Heart right ventricle (tissue), 16 donors: ENCODE measurements around the gene ZNF621. TPM values are rescaled to one million over a fixed set of nuclear protein-coding genes. Genes with fewer than 3 reads are reported as not detected.

Experiments
- ATAC-seq, 8 donors: fragments of 200-7000 bp; cut with Tn5 transposase; one replicate each; pipeline ENCODE4 v1.9.1; 2020; ENCODE audit warnings: mild to moderate bottlenecking in 8 of 8, moderate library complexity in 8 of 8, moderate number of reproducible peaks in 1 of 8
- DNase-seq, 2 donors: peaks; one replicate each; pipeline ENCODE4 v3.0.0-alpha.2; 2020
- H3K27ac ChIP-seq, 10 donors: fragments of 200-600 bp; sonication (generic) in 2 of 10; one replicate each; pipeline versions ENCODE4 v1.5.0 to v1.8.0; 2020 to 2022; ENCODE audit warnings: mild to moderate bottlenecking in 3 of 10
- H3K27me3 ChIP-seq, 7 donors: fragments of 200-600 bp; one replicate each; pipeline ENCODE4 v1.8.0; 2021 to 2022; ENCODE audit warnings: mild to moderate bottlenecking in 2 of 7
- H3K36me3 ChIP-seq, 9 donors: fragments of 200-600 bp; sonication (generic) in 1 of 9; one replicate each; pipeline versions ENCODE4 v1.5.0 to v1.8.0; 2020 to 2022; ENCODE audit warnings: mild to moderate bottlenecking in 2 of 9
- H3K4me1 ChIP-seq, 9 donors: fragments of 200-600 bp; sonication (generic) in 1 of 9; one replicate each; pipeline versions ENCODE4 v1.5.0 to v1.8.0; 2020 to 2022; ENCODE audit warnings: mild to moderate bottlenecking in 4 of 9
- H3K4me3 ChIP-seq, 10 donors: fragments of 200-600 bp; sonication (generic) in 2 of 10; one replicate each; pipeline versions ENCODE4 v1.5.0 to v1.8.0; 2020 to 2022; ENCODE audit warnings: mild to moderate bottlenecking in 7 of 10, moderate library complexity in 2 of 10
- H3K9me3 ChIP-seq, 11 donors: fragments of 200-600 bp in 10 of 11; sonication (generic) in 2 of 11; one replicate each; pipeline versions ENCODE4 v1.5.0 to v1.8.0; 2013 to 2022; ENCODE audit warnings: mild to moderate bottlenecking in 2 of 11, control low read depth in 1 of 11, moderate library complexity in 1 of 11
- CTCF ChIP-seq, 9 donors: fragments of 200-600 bp; sonication (generic) in 2 of 9; IDR thresholded peaks; one replicate each; pipeline versions ENCODE4 v1.5.0 to v1.8.0; 2021 to 2022; ENCODE audit warnings: antibody characterized with exemption in 9 of 9, mild to moderate bottlenecking in 5 of 9, moderate library complexity in 1 of 9
- WGBS, 2 donors: extraction: QIAGEN DNeasy Blood & Tissue Kit; methylation state at CpG; one replicate each; pipeline ENCODE4 v1.1.7; 2013; ENCODE audit warnings: inconsistent platforms in 1 of 2; 5-methylcytosine and 5-hydroxymethylcytosine counted together
- intact Hi-C, 10 donors: fragments of 100-400 bp; cut with DNase I; formaldehyde crosslinking; loops; one replicate each; pipeline versions ENCODE4 v1.11.1 to v1.14.2; 2022
- polyA plus RNA-seq, 2 donors: library from polyadenylated mRNA; stranded (reverse); fragments of 200-250 nt; gene quantifications; one replicate each; pipeline ENCODE4 v1.2.3, GENCODE V29; 2013
- total RNA-seq, 10 donors: library from RNA; stranded (reverse); fragmentation: NEBNext Ultra II Directional in 3 of 10; extraction: Animal tissue kit (Norgen Biotek cat#: 25700) in 3 of 10; gene quantifications; one replicate each; pipeline versions ENCODE4 v1.2.1 to v1.2.4, GENCODE V29; 2021 to 2023
- donor health status: Arrhythmogenic right ventricular cardiomyopathy.
- donor health status: ischemic (EF 13 %, LVEDD 7.1; RV severe dilation, severe dysfunction).
- donor health status: healthy with polysubstance abuse.
- donor health status: DM: no; HTN: yes; CAD: no.
- donor health status: DM: no; HTN: no; CAD: no.
- donor health status: ischemic (EF 25% LVEDD 6.9; RV normal size, moderate dysfunction).
- donor health status: ischemic (EF 25% LVEDD 5.7; RV mildly dilated, moderate dysfunction).
- donor health status: healthy.
- donor health status: DM: yes; HTN: yes; CAD: no.
- donor health status: Ischemic cardiomyopathy.
- donor health status: ischemic (EF 35%, LVEDD 5.7; RV mildly dilated, moderate dysfunction).
- donor health status: nonischemic (EF 11% LVEDD 7.7; RV severe dilation, severe dysfunction).
- donor health status: DM: yes; HTN: yes; CAD: no.
- donor health status: PGD.
- donor health status: ischemic (EF 29% LVEDD 5.4; RV normal size, mild dysfunction).
- donor health status: nonischemic (EF 23%, LVEDD 6.1; RV moderate dilation, normal function).

ZNF621 gene
- total and polyA plus RNA-seq, 12 donors, result 5.5 to 14.6 (median 10.5) TPM

GRCh38 chr3:40499952-40500351 lies 24.8 kb upstream of the ZNF621 start:
- no peaks in the 10 kb centered on the region for H3K36me3 ChIP-seq
- 96 to 100% methylated on average over 1 of the region's 1 CpG for WGBS, 2 donors
- no peak overlapping the region for H3K27ac ChIP-seq
- H3K4me1 ChIP-seq, result peaks cover 0 to 8% (median 4%) of the 10 kb centered on the region in 9 donors
- DNase-seq (no peak), ATAC-seq (no peak)
- no peaks in the 10 kb centered on the region for H3K9me3 ChIP-seq
- no peak overlapping the region for H3K4me3 ChIP-seq
- intact Hi-C loops, result no loop called here
- no peaks in the 10 kb centered on the region for H3K27me3 ChIP-seq
- no peak for TF ChIP-seq CTCF (IDR thresholded peaks at IDR 0.05)

- no peaks in the 10 kb centered on the region for H3K9me3 ChIP-seq
- no peaks in the 10 kb centered on the region for H3K27me3 ChIP-seq
- ATAC-seq, result no peak
- no peak for TF ChIP-seq CTCF (IDR thresholded peaks at IDR 0.05)
- H3K4me1 ChIP-seq, result peaks cover 0 to 24% (median 12%) of the 10 kb centered on the region in 9 donors
- no peaks in the 10 kb centered on the region for H3K36me3 ChIP-seq
- H3K27ac ChIP-seq, result no peak overlapping the region
- H3K4me3 ChIP-seq, result no peak overlapping the region
- WGBS, 2 donors, result 79 to 91% methylated on average over 2 of the region's 2 CpGs
- no peak for DNase-seq
- intact Hi-C loops, result no loop called here
Observed at GRCh38 chr3:40502034-40502433, 22.7 kb upstream of the ZNF621 start.

GRCh38 chr3:40504636-40505430 lies 19.9 kb upstream of the ZNF621 start:
- H3K36me3 ChIP-seq, result peaks cover 0 to 14% (median 0%) of the 10 kb centered on the region in 9 donors
- ATAC-seq (peak in 6 of 8 donors; percentile 12 to 76 (median 34)), DNase-seq (no peak)
- no peaks in the 10 kb centered on the region for H3K9me3 ChIP-seq
- 63 to 70% methylated on average over 5 of the region's 5 CpGs for WGBS, 2 donors
- H3K27me3 ChIP-seq, result no peaks in the 10 kb centered on the region
- peak overlapping the region in 6 of 10 donors; percentile 67 to 85 (median 76) for H3K27ac ChIP-seq
- H3K4me3 ChIP-seq, result peak overlapping the region in 7 of 10 donors; percentile 46 to 77 (median 67)
- peaks cover 0 to 24% (median 12%) of the 10 kb centered on the region in 9 donors for H3K4me1 ChIP-seq
- intact Hi-C loops, result loop anchor here in 1 of 10 donors (5.0 kb wide), 1 partner anchor 48 kb away; the partner anchor contains the start of gene RPL14
- no peak for TF ChIP-seq CTCF (IDR thresholded peaks at IDR 0.05)

- ATAC-seq (peak; percentile 92 to 98 (median 96)), DNase-seq (peak; percentile 73 to 86)
- WGBS, 2 donors, result 5 to 6% methylated on average over 44 of the region's 44 CpGs
- TF ChIP-seq CTCF (IDR thresholded peaks at IDR 0.05), result peak in 7 of 9 donors; percentile 17 to 61 (median 34)
- no peaks in the 10 kb centered on the region for H3K27me3 ChIP-seq
- H3K27ac ChIP-seq, result peak within 1 kb of the TSS; percentile 38 to 85 (median 74)
- peaks cover 0 to 24% (median 0%) of the 10 kb centered on the region in 9 donors for H3K36me3 ChIP-seq
- no peaks in the 10 kb centered on the region for H3K9me3 ChIP-seq
- peak within 1 kb of the TSS; percentile 46 to 77 (median 68) for H3K4me3 ChIP-seq
- peaks cover 0 to 24% (median 12%) of the 10 kb centered on the region in 9 donors for H3K4me1 ChIP-seq
- intact Hi-C loops, result loop anchor here in 1 of 10 donors (5.0 kb wide), 1 partner anchor 49 kb away; the partner anchor contains the start of gene RPL14
Observed at GRCh38 chr3:40505599-40506462, 18.9 kb upstream of the ZNF621 start, which contains the start of gene ZNF620. TSS of gene ZNF620 (plus strand) at chr3:40506039. CDS start at chr3:40506353, 314 bp downstream.
